GM23338 (cell line): Measurements from ENCODE around the gene KIF25. TPM values are rescaled to one million over a fixed set of nuclear protein-coding genes. Genes with fewer than 3 reads are reported as not detected.

Experiments
- ATAC-seq: fragments of 200-7000 bp; cut with Tn5 transposase; 3 replicates; pipeline ENCODE4 v1.9.1; 2020
- DNase-seq: peaks from one replicate; pipeline ENCODE4 v3.0.0-alpha.2; 2015; ENCODE audit warnings: low spot score
- H2AFZ ChIP-seq: fragments of 200-600 bp; sonication (generic); 2 replicates; pipeline ENCODE4 v1.8.0; 2016; ENCODE audit warnings: antibody characterized with exemption, mild to moderate bottlenecking, moderate library complexity
- H3F3A ChIP-seq: fragments of 200-600 bp; sonication (generic); replicated peaks from 2 replicates; pipeline ENCODE4 v1.8.0; 2017; ENCODE audit warnings: antibody characterized with exemption, mixed run types, low read depth
- H3K27ac ChIP-seq: fragments of 200-600 bp; sonication (generic); 2 replicates; pipeline ENCODE4 v1.6.1; 2016; ENCODE audit warnings: low read depth
- H3K27me3 ChIP-seq: fragments of 200-600 bp; sonication (generic); 2 replicates; pipeline ENCODE4 v1.8.0; 2016; ENCODE audit warnings: mild to moderate bottlenecking, mixed run types, moderate library complexity; ENCODE audit not compliant: insufficient read depth
- H3K36me3 ChIP-seq: fragments of 200-600 bp; sonication (generic); 2 replicates; pipeline ENCODE4 v1.8.0; 2016; ENCODE audit warnings: mild to moderate bottlenecking; ENCODE audit not compliant: insufficient read depth
- H3K4me1 ChIP-seq: fragments of 200-600 bp; sonication (generic); 2 replicates; pipeline ENCODE4 v1.8.0; 2016; ENCODE audit warnings: mild to moderate bottlenecking, moderate library complexity; ENCODE audit not compliant: insufficient read depth
- H3K4me2 ChIP-seq: fragments of 200-600 bp; sonication (generic); 2 replicates; pipeline ENCODE4 v1.7.1; 2017; ENCODE audit warnings: mixed run types
- H3K4me3 ChIP-seq: fragments of 200-600 bp; sonication (generic); 2 replicates; pipeline ENCODE4 v1.6.1; 2016; ENCODE audit warnings: mixed run types
- H3K79me2 ChIP-seq: fragments of 200-600 bp; sonication (generic); replicated peaks from 2 replicates; pipeline ENCODE4 v1.8.0; 2017; ENCODE audit warnings: mild to moderate bottlenecking; ENCODE audit not compliant: insufficient read depth
- H3K9me2 ChIP-seq: fragments of 200-600 bp; sonication (generic); 2 replicates; pipeline ENCODE4 v1.8.0; 2017; ENCODE audit not compliant: insufficient read depth
- H4K20me1 ChIP-seq: fragments of 200-600 bp; sonication (generic); replicated peaks from 2 replicates; pipeline ENCODE4 v1.8.0; 2017; ENCODE audit warnings: mild to moderate bottlenecking; ENCODE audit not compliant: insufficient read depth
- H3K27ac Mint-ChIP-seq: 2 replicates; pipeline ENCODE4 v1.8.0; 2020; ENCODE audit warnings: inconsistent platforms, mild to moderate bottlenecking, moderate library complexity, mixed read lengths
- H3K27me3 Mint-ChIP-seq: 3 replicates; pipeline ENCODE4 v1.8.0; 2022; ENCODE audit warnings: low read depth, mild to moderate bottlenecking, moderate library complexity, mixed read lengths, inconsistent platforms; ENCODE audit not compliant: insufficient read depth, poor library complexity
- H3K36me3 Mint-ChIP-seq: 3 replicates; pipeline ENCODE4 v1.8.0; 2021; ENCODE audit warnings: low read depth, mild to moderate bottlenecking, inconsistent platforms, moderate library complexity, mixed read lengths
- H3K4me1 Mint-ChIP-seq: 3 replicates; pipeline ENCODE4 v1.8.0; 2020; ENCODE audit warnings: mild to moderate bottlenecking, inconsistent platforms, mixed read lengths
- H3K4me3 Mint-ChIP-seq: 3 replicates; pipeline ENCODE4 v1.8.0; 2021; ENCODE audit warnings: moderate library complexity, mild to moderate bottlenecking, inconsistent platforms, mixed read lengths
- H3K9me3 Mint-ChIP-seq: 3 replicates; pipeline ENCODE4 v1.8.0; 2020; ENCODE audit warnings: moderate library complexity, mild to moderate bottlenecking, inconsistent platforms, mixed read lengths
- CTCF ChIP-seq, 2 experiments: fragments of 200-600 bp in 1 of 2; sonication (generic) in 1 of 2; conservative IDR thresholded peaks; 2 replicates each; pipeline versions ENCODE4 v1.5.1 to v1.6.1; 2016 to 2017; ENCODE audit warnings: antibody characterized with exemption in 2 of 2, low read depth in 2 of 2, mild to moderate bottlenecking in 2 of 2, moderate library complexity in 1 of 2
- EZH2 ChIP-seq: fragments of 200-600 bp; sonication (generic); IDR thresholded peaks from one replicate; pipeline ENCODE4 v1.8.0; 2017; ENCODE audit warnings: antibody characterized with exemption, mild to moderate bottlenecking, low read depth; ENCODE audit not compliant: unreplicated experiment
- EZH2phosphoT487 ChIP-seq: fragments of 200-600 bp; sonication (generic); IDR thresholded peaks from one replicate; pipeline ENCODE4 v1.8.1; 2018; ENCODE audit warnings: antibody characterized with exemption; ENCODE audit not compliant: unreplicated experiment
- JUNB ChIP-seq: IDR thresholded peaks from one replicate; pipeline ENCODE4 v1.6.1; 2016; ENCODE audit warnings: antibody characterized with exemption; ENCODE audit not compliant: unreplicated experiment
- NANOG ChIP-seq: IDR thresholded peaks from 2 replicates; pipeline ENCODE4 v1.6.1; 2016; ENCODE audit warnings: antibody characterized with exemption, borderline replicate concordance
- POLR2AphosphoS5 ChIP-seq: IDR thresholded peaks from 2 replicates; pipeline ENCODE4 v1.6.1; 2016; ENCODE audit warnings: antibody characterized with exemption, low read depth
- STAT1 ChIP-seq: IDR thresholded peaks from one replicate; pipeline ENCODE4 v1.6.1; 2016; ENCODE audit warnings: antibody characterized with exemption; ENCODE audit not compliant: unreplicated experiment
- ZNF114 ChIP-seq: fragments of 250-450 bp; sonication (Bioruptor Pico); IDR thresholded peaks from 2 replicates; pipeline ENCODE4 v1.5.0; 2020; ENCODE audit warnings: mild to moderate bottlenecking, moderate library complexity
- ZNF331 ChIP-seq: fragments of 250-450 bp; sonication (Bioruptor Pico); IDR thresholded peaks from 2 replicates; pipeline ENCODE4 v1.5.0; 2020; ENCODE audit warnings: low read depth, mild to moderate bottlenecking, moderate library complexity
- ZNF462 ChIP-seq: fragments of 250-450 bp; sonication (Bioruptor Pico); IDR thresholded peaks from 2 replicates; pipeline ENCODE4 v1.5.0; 2020; ENCODE audit warnings: mild to moderate bottlenecking, moderate library complexity
- polyA plus RNA-seq: library from polyadenylated mRNA; unstranded; fragments of >200 nt; fragmentation: Nextera tagmentation; extraction: Ambion mirVana; gene quantifications from 2 replicates; pipeline ENCODE4 v1.2.1, GENCODE V29; 2016
- total RNA-seq: library from RNA; depleted of rRNA; stranded (reverse); fragments of >200 nt; shearing (Covaris generic); gene quantifications from 2 replicates; pipeline ENCODE4 v1.2.3, GENCODE V29; 2014

KIF25 gene
- total and polyA plus RNA-seq, 2 experiments from 2014 or later = 0.69 to 0.76 TPM

- Mint-ChIP-seq H3K9me3 (no peaks in the 10 kb centered on the region; the same call in 2 of the 3 replicates), H3K27me3 (peaks cover 4% of the 10 kb centered on the region), H3K36me3 (peaks cover 81% of the 10 kb centered on the region), H3K4me1 (no peaks in the 10 kb centered on the region), H3K4me3 (no peak overlapping the region), H3K27ac (no peak overlapping the region)
- Histone ChIP-seq H3K27me3 (no peaks in the 10 kb centered on the region), H3K79me2 (no peaks in the 10 kb centered on the region; the same call in 1 of the 2 replicates), H2AFZ (no peak overlapping the region), H3K9me2 (no peaks in the 10 kb centered on the region), H3K36me3 (peaks cover 67% of the 10 kb centered on the region), H4K20me1 (peaks cover 6% of the 10 kb centered on the region; the same call in 1 of the 2 replicates), H3F3A (no peaks in the 10 kb centered on the region), H3K4me1 (no peaks in the 10 kb centered on the region), H3K27ac (no peak overlapping the region), H3K4me3 (no peak overlapping the region), H3K4me2 (no peak overlapping the region)
- ATAC-seq (no peak), DNase-seq (no peak)
- TF ChIP-seq EZH2phosphoT487 (no peak), CTCF (conservative IDR thresholded peaks at IDR 0.05; ENCODE audit: low read depth in 2 of 2) (no peak)
Measured at GRCh38 chr6:167947716-167948115, 49.8 kb upstream of the KIF25 start.

GRCh38 chr6:167948716-167949115 is 48.8 kb upstream of the KIF25 start:
- no peak for ATAC-seq
- H3K4me2 ChIP-seq = no peak overlapping the region
- no peaks in the 10 kb centered on the region; the same call in 1 of the 2 replicates for H3K79me2 ChIP-seq
- TF ChIP-seq NANOG = no peak
- no peak for TF ChIP-seq POLR2AphosphoS5
- TF ChIP-seq EZH2 = no peak
- TF ChIP-seq ZNF462 = no peak
- no peak for TF ChIP-seq ZNF114 (CRISPR knock-in tag)
- no peak for TF ChIP-seq JUNB
- TF ChIP-seq CTCF (conservative IDR thresholded peaks at IDR 0.05; ENCODE audit: low read depth in 2 of 2) = no peak
- TF ChIP-seq ZNF331 (CRISPR knock-in tag) = no peak
- no peak for TF ChIP-seq STAT1

More at GRCh38 chr6:167948716-167949115, 48.8 kb upstream of the KIF25 start:
- no peaks in the 10 kb centered on the region; the same call in 2 of the 3 replicates for H3K9me3 Mint-ChIP-seq
- Histone ChIP-seq H3K4me3 (no peak overlapping the region), H3K27me3 (no peaks in the 10 kb centered on the region), H4K20me1 (peaks cover 6% of the 10 kb centered on the region; the same call in 1 of the 2 replicates), H3K36me3 (peaks cover 65% of the 10 kb centered on the region), H2AFZ (no peak overlapping the region), H3K9me2 (no peaks in the 10 kb centered on the region), H3K4me1 (no peaks in the 10 kb centered on the region), H3K27ac (0 out of 2 replicates have a peak overlapping the region, but pooled peaks have one; percentile 36), H3F3A (no peaks in the 10 kb centered on the region)
- H3K27me3 Mint-ChIP-seq = peaks cover 6% of the 10 kb centered on the region
- H3K27ac Mint-ChIP-seq = no peak overlapping the region
- no peak overlapping the region for H3K4me3 Mint-ChIP-seq
- no peak for DNase-seq
- H3K4me1 Mint-ChIP-seq = no peaks in the 10 kb centered on the region
- peaks cover 73% of the 10 kb centered on the region for H3K36me3 Mint-ChIP-seq
